GM20000 (cell line): Measurements from ENCODE around the gene LUC7L2.
"Not testable (repeated sequence)": the region's sequence is repeated elsewhere in the genome, so short reads cannot be mapped to it uniquely, and the experiment has no call there.

Source experiments
- DNase-seq: peaks from one replicate; pipeline ENCODE4 v3.0.0; 2012; ENCODE audit warnings: low spot score
- CTCF ChIP-seq: IDR thresholded peaks from 2 replicates; pipeline ENCODE4 v1.5.1; 2012; ENCODE audit warnings: mild to moderate bottlenecking, control low read depth; ENCODE audit errors: extremely low read depth, missing control alignments

The LUC7L2 gene

GRCh38 chr7:139341058-139341775 is 18.5 kb upstream of the LUC7L2 start, which contains the start of gene FMC1:
TSS of gene FMC1 (plus strand) at chr7:139341337. CDS start at chr7:139341385, 48 bp downstream.
- peak; percentile 13 for TF ChIP-seq CTCF
- peak; percentile 81 for DNase-seq

- no peak for TF ChIP-seq CTCF
- no peak for DNase-seq
Measured at GRCh38 chr7:139341776-139342226, 17.9 kb upstream of the LUC7L2 start.

GRCh38 chr7:139345042-139345441 is 14.7 kb upstream of the LUC7L2 start:
- TF ChIP-seq CTCF: no peak
- no peak for DNase-seq

GRCh38 chr7:139351027-139351426 is 8.7 kb upstream of the LUC7L2 start:
- DNase-seq: no peak

GRCh38 chr7:139354729-139355128 is 5.0 kb upstream of the LUC7L2 start:
- no peak for DNase-seq
- no peak for TF ChIP-seq CTCF

More at GRCh38 chr7:139351027-139351426, 8.7 kb upstream of the LUC7L2 start:
- TF ChIP-seq CTCF: no peak

GRCh38 chr7:139355320-139355719 is 4.4 kb upstream of the LUC7L2 start:
- no peak for TF ChIP-seq CTCF
- no peak for DNase-seq

- DNase-seq: not testable (repeated sequence)
Measured at GRCh38 chr7:139357729-139358506, 1.8 kb upstream of the LUC7L2 start.
